K562 (cell line): Measurements from ENCODE around the gene LONP1. TPM values are rescaled to one million over a fixed set of nuclear protein-coding genes. Genes with fewer than 3 reads are reported as not detected.

ENCODE experiments used
- CC2D1A ChIP-seq: fragments of 450-650 bp; IDR thresholded peaks from 2 replicates; pipeline ENCODE4 v1.6.1; 2017; ENCODE audit warnings: mild to moderate bottlenecking
- CTCF ChIP-seq, 3 experiments: IDR thresholded peaks in 2 of 3; conservative IDR thresholded peaks in 1 of 3; 2 replicates each; pipeline ENCODE4 v1.5.1; 2011 to 2012; ENCODE audit warnings: low read length in 3 of 3, mild to moderate bottlenecking in 3 of 3, control low read depth in 2 of 3, improper control_type of control experiment in 1 of 3, inconsistent platforms in 1 of 3, low read depth in 1 of 3, mixed read lengths in 1 of 3, moderate library complexity in 1 of 3; ENCODE audit not compliant: insufficient read depth in 2 of 3
- DNMT1 ChIP-seq: fragments of 450-650 bp; IDR thresholded peaks from 2 replicates; pipeline ENCODE4 v1.6.1; 2016; ENCODE audit warnings: antibody characterized with exemption, mild to moderate bottlenecking
- ELF1 ChIP-seq: fragments of 200-800 bp; sonication (Bioruptor generic); IDR thresholded peaks from 2 replicates; pipeline ENCODE4 v1.6.1; 2016; ENCODE audit warnings: missing genetic modification characterization, missing compliant biosample characterization
- ESRRA ChIP-seq: fragments of 450-650 bp; IDR thresholded peaks from 2 replicates; pipeline ENCODE4 v1.6.1; 2014; ENCODE audit warnings: low read depth, mild to moderate bottlenecking, moderate library complexity, borderline replicate concordance
- ESRRB ChIP-seq: fragments of 250-450 bp; sonication (Bioruptor Pico); IDR thresholded peaks from 2 replicates; pipeline ENCODE4 v1.5.0; 2020; ENCODE audit warnings: mild to moderate bottlenecking, moderate library complexity, borderline replicate concordance
- MBD1 ChIP-seq: fragments of 250-450 bp; sonication (Bioruptor Pico); IDR thresholded peaks from 2 replicates; pipeline ENCODE4 v1.8.0; 2022; ENCODE audit warnings: inconsistent platforms
- PHF21A ChIP-seq: fragments of 450-650 bp; IDR thresholded peaks from 2 replicates; pipeline ENCODE4 v1.6.1; 2017; ENCODE audit warnings: low read depth, borderline replicate concordance
- PML ChIP-seq: IDR thresholded peaks from 2 replicates; pipeline ENCODE4 v1.6.1; 2012; ENCODE audit warnings: low read length, inconsistent platforms
- RHOXF2B ChIP-seq: fragments of 250-450 bp; sonication (Bioruptor Pico); conservative IDR thresholded peaks from 2 replicates; pipeline ENCODE4 v1.5.1; 2021
- SRSF3 ChIP-seq: fragments of 200-400 bp; formaldehyde crosslinking; IDR thresholded peaks from 2 replicates; pipeline ENCODE4 v1.6.1; 2016; ENCODE audit warnings: mild to moderate bottlenecking, low read length, moderate library complexity; ENCODE audit not compliant: insufficient read depth
- STAG1 ChIP-seq: sonication (generic); formaldehyde crosslinking; IDR thresholded peaks from 2 replicates; pipeline ENCODE4 v1.5.0; 2020; ENCODE audit warnings: missing genetic modification reagents, borderline replicate concordance
- TEAD1 ChIP-seq, 2 experiments: fragments of 450-650 bp in 1 of 2; sonication (generic) in 1 of 2; formaldehyde crosslinking; IDR thresholded peaks; 2 replicates each; pipeline versions ENCODE4 v1.4.0 to v1.8.0; 2020 to 2022; ENCODE audit warnings: mild to moderate bottlenecking in 2 of 2, missing genetic modification reagents in 1 of 2
- TFAP4 ChIP-seq: sonication (generic); formaldehyde crosslinking; IDR thresholded peaks from 2 replicates; pipeline ENCODE4 v1.8.0; 2022; ENCODE audit warnings: missing genetic modification reagents, mild to moderate bottlenecking, moderate library complexity, borderline replicate concordance
- THRB ChIP-seq: fragments of 450-650 bp; formaldehyde crosslinking; conservative IDR thresholded peaks from 2 replicates; pipeline ENCODE4 v1.4.0; 2022; ENCODE audit warnings: mild to moderate bottlenecking, missing genetic modification characterization
- ZFP91 ChIP-seq: sonication (generic); formaldehyde crosslinking; IDR thresholded peaks from 2 replicates; pipeline ENCODE4 v1.8.0; 2022; ENCODE audit warnings: mild to moderate bottlenecking, missing genetic modification reagents
- ZNF217 ChIP-seq: sonication (generic); formaldehyde crosslinking; IDR thresholded peaks from 2 replicates; pipeline ENCODE4 v1.8.0; 2022; ENCODE audit warnings: mild to moderate bottlenecking, missing genetic modification reagents
- ZNF232 ChIP-seq: sonication (generic); formaldehyde crosslinking; IDR thresholded peaks from 2 replicates; pipeline ENCODE4 v1.8.0; 2022; ENCODE audit warnings: mild to moderate bottlenecking, missing genetic modification reagents
- ZNF354B ChIP-seq: fragments of 250-450 bp; sonication (Bioruptor Pico); IDR thresholded peaks from 2 replicates; pipeline ENCODE4 v1.4.0; 2020
- ZNF717 ChIP-seq: fragments of 250-450 bp; sonication (Bioruptor Pico); IDR thresholded peaks from 2 replicates; pipeline ENCODE4 v1.5.0; 2021
- ZSCAN29 ChIP-seq: fragments of 450-650 bp; IDR thresholded peaks from 2 replicates; pipeline ENCODE4 v1.6.1; 2017
- polyA plus RNA-seq, 8 experiments: library from polyadenylated mRNA; depleted of rRNA in 4 of 8; stranded (reverse) in 5 of 8; unstranded in 3 of 8; fragments of >200 nt; fragmentation: Nextera tagmentation in 2 of 8; fragmentation: Illumina TruSeq in 1 of 8; extraction: Ambion mirVana in 2 of 8; extraction: Trizol in 1 of 8; gene quantifications; 2 replicates each; pipeline versions ENCODE4 v1.2.1 to v1.2.3, GENCODE V29; 2011 to 2014; ENCODE audit warnings: inconsistent platforms in 1 of 8, missing spikeins in 1 of 8
- total RNA-seq, 7 experiments: library from RNA; depleted of rRNA in 6 of 7; stranded (reverse); fragments of >200 nt in 6 of 7; fragmentation: Illumina TruSeq in 2 of 7; extraction: Trizol in 2 of 7; gene quantifications; 2 replicates each; pipeline versions ENCODE4 v1.2.1 to v1.2.3, GENCODE V29; 2011 to 2021; ENCODE audit warnings: low replicate concordance in 1 of 7

Gene LONP1
- total and polyA plus RNA-seq, 9 of the 15 experiments (the other 6 are each of a cell fraction or from before 2014, with no cell fraction given), result 1.1 to 238 (median 84.5) TPM

GRCh38 chr19:5691822-5692722 lies 27.9 kb downstream of the LONP1 start (continued):
- TF ChIP-seq MBD1 (no peak), ESRRB (CRISPR knock-in tag) (no peak), SRSF3 (no peak), CTCF (IDR thresholded peaks at IDR 0.05 in 2 of 3, conservative IDR thresholded peaks at IDR 0.05 in 1 of 3; ENCODE audit: insufficient read depth in 2 of 3, low read depth in 1 of 3, low read length in 3 of 3) (no peak), ESRRA (no peak), ZNF217 (CRISPR knock-in tag) (no peak), ZNF354B (CRISPR knock-in tag) (no peak), DNMT1 (no peak), THRB (CRISPR knock-in tag) (0 out of 2 replicates have a peak, but pooled peaks have one; percentile 51), ZNF232 (CRISPR knock-in tag) (no peak), TFAP4 (peak; percentile 37; the same call in 1 of the 2 replicates), PHF21A (no peak), PML (peak; percentile 79), ZSCAN29 (no peak), ZFP91 (no peak), RHOXF2B (CRISPR knock-in tag) (no peak), ZNF717 (CRISPR knock-in tag) (0 out of 2 replicates have a peak, but pooled peaks have one; percentile 4), TEAD1 (CRISPR knock-in tag; IDR thresholded peaks at IDR 0.05) (peak in 1 of 2 experiments; percentile 53; a peak in 1 of 4 replicates), ELF1 (tag) (no peak), CC2D1A (no peak), STAG1 (no peak)
